Measurements from ENCODE around the gene SLC2A9. TPM values are rescaled to one million over a fixed set of nuclear protein-coding genes. Genes with fewer than 3 reads are reported as not detected.
"Not testable (repeated sequence)": the region's sequence is repeated elsewhere in the genome, so short reads cannot be mapped to it uniquely, and the experiment has no call there.

Gene SLC2A9
- total RNA-seq, 1 donor from 2014 or later: 8.2 TPM

DNA sequence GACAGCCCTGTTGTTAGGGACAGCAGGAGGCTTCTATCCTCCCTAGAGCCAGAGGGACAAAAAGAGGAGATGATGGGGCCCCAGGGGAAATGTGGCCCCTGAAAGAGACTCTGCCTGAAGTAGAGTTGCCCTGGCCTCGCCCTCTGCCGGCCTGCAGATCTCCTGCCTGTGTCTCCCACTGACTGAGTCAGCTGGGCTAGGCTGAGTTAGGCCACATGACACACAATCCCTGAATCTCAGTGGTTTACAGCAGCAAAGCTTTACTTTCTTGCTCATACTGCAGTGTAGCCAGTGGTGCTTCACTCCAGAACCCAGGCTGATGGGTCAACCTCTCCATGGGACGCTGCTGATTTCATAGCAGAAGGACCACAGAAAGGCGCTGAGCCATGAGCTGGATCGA, 216.4 kb downstream of the SLC2A9 start:
- H3K4me1 ChIP-seq: no peaks in the 10 kb centered on the region
- peaks cover 13% of the 10 kb centered on the region for H3K27me3 ChIP-seq (ENCODE audit: low read depth)
- TF ChIP-seq CTCF (IDR thresholded peaks at IDR 0.05; ENCODE audit: borderline replicate concordance): no peak
- intact Hi-C loops (cut with micrococcal nuclease): no loop called here
- H3K4me3 ChIP-seq: no peak overlapping the region
- no peaks in the 10 kb centered on the region for H3K36me3 ChIP-seq
- H3K27ac ChIP-seq (replicated peaks): no peak overlapping the region
- DNase-seq: no peak
- no peaks in the 10 kb centered on the region for H3K9me3 ChIP-seq (replicated peaks)

DNA sequence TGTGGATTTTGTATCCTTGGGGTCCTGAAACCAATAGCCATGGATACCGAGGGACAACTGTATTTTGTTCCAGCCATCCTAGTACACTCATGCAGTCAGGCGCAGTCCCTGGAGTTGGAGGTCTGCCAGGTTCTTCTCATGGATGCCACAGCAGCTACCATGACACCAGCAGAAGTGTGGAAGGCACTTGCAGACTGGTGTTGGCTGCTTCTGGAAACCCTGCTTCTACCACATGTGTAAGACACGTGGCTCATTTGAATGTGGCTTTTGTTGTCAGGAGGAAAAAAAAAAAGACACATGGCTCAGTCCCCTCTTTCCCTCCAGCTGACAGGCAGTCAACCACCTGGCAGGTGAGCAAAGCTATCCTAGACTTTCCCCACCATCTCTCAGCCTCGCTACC, 220.4 kb downstream of the SLC2A9 start:
- DNase-seq: no peak
- peaks cover 16% of the 10 kb centered on the region for H3K27me3 ChIP-seq (ENCODE audit: low read depth)
- H3K9me3 ChIP-seq (replicated peaks): no peaks in the 10 kb centered on the region
- H3K4me1 ChIP-seq: no peaks in the 10 kb centered on the region
- intact Hi-C loops (cut with micrococcal nuclease): no loop called here
- no peak overlapping the region for H3K4me3 ChIP-seq
- H3K27ac ChIP-seq (replicated peaks): no peak overlapping the region
- TF ChIP-seq CTCF (IDR thresholded peaks at IDR 0.05; ENCODE audit: borderline replicate concordance): no peak
- H3K36me3 ChIP-seq: no peaks in the 10 kb centered on the region

DNA sequence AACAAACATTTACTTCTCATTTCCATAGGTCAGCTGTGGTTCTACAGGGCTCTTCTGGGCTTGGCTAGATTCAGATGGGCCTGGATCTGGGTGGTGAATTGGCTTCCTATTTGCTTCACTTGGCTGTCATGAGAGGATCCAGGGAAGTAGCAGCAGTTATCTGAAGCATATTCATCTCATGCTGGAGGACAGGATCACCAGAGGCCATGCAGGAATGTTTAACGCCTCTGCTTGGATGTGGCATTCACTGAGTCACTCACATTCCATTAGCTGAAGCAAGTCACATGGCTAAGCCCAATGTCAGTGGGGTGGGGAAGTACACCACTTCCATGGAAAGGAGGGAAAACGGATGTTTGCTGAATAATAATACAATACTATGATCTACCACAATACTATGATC, 224.7 kb downstream of the SLC2A9 start:
- DNase-seq; H3K4me1 ChIP-seq; H3K36me3 ChIP-seq; H3K9me3 ChIP-seq (replicated peaks); intact Hi-C loops (cut with micrococcal nuclease); H3K27ac ChIP-seq (replicated peaks); H3K4me3 ChIP-seq: not testable (repeated sequence)
- peaks cover 16% of the 10 kb centered on the region for H3K27me3 ChIP-seq (ENCODE audit: low read depth)

DNA sequence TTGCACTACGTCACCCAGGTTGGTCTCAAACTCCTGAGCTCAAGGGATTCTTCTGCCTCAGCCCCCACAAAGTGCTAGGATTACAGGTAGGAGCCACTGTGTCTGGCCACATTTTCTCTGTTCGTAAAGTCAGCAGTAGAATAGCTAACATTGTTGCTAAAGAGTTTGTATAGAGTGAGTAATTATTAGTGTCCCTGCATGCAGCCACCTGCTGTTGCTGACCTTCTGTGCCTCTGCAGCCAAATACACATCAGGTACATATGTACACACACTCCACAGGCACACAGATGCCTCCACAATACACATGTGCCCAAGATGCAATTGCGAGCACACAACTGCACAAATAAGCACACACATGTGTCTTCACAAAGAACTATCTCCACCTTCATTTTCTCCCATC, 228.9 kb downstream of the SLC2A9 start:
- no peak for TF ChIP-seq CTCF (IDR thresholded peaks at IDR 0.05; ENCODE audit: borderline replicate concordance)
- Histone ChIP-seq H3K4me3 (no peak overlapping the region), H3K4me1 (no peaks in the 10 kb centered on the region), H3K36me3 (no peaks in the 10 kb centered on the region), H3K27me3 (ENCODE audit: low read depth) (peaks cover 17% of the 10 kb centered on the region), H3K9me3 (replicated peaks) (peaks cover 9% of the 10 kb centered on the region), H3K27ac (replicated peaks) (no peak overlapping the region)
- intact Hi-C loops (cut with micrococcal nuclease): no loop called here
- no peak for DNase-seq

GRCh38 chr4:9785891-9786290, 235.4 kb downstream of the SLC2A9 start:
- H3K9me3 ChIP-seq (replicated peaks); H3K36me3 ChIP-seq; DNase-seq; H3K4me3 ChIP-seq; H3K4me1 ChIP-seq; intact Hi-C loops (cut with micrococcal nuclease); H3K27ac ChIP-seq (replicated peaks): not testable (repeated sequence)
- H3K27me3 ChIP-seq (ENCODE audit: low read depth): peaks cover 65% of the 10 kb centered on the region

DNA sequence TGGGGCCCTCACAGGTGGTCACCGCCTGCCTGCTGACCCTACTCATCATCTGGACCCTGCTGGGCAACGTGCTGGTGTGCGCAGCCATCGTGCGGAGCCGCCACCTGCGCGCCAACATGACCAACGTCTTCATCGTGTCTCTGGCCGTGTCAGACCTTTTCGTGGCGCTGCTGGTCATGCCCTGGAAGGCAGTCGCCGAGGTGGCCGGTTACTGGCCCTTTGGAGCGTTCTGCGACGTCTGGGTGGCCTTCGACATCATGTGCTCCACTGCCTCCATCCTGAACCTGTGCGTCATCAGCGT, 239.2 kb downstream of the SLC2A9 start:
- Histone ChIP-seq H3K9me3 (replicated peaks) (no peaks in the 10 kb centered on the region), H3K4me1 (peaks cover 4% of the 10 kb centered on the region), H3K27ac (replicated peaks) (no peak overlapping the region), H3K4me3 (no peak overlapping the region), H3K27me3 (ENCODE audit: low read depth) (peaks cover 76% of the 10 kb centered on the region), H3K36me3 (no peaks in the 10 kb centered on the region)
- no peak for TF ChIP-seq CTCF (IDR thresholded peaks at IDR 0.05; ENCODE audit: borderline replicate concordance)
- intact Hi-C loops (cut with micrococcal nuclease): no loop called here
- DNase-seq: no peak
